ENCODE data around the gene TUBGCP6.

TUBGCP6 gene

DNA sequence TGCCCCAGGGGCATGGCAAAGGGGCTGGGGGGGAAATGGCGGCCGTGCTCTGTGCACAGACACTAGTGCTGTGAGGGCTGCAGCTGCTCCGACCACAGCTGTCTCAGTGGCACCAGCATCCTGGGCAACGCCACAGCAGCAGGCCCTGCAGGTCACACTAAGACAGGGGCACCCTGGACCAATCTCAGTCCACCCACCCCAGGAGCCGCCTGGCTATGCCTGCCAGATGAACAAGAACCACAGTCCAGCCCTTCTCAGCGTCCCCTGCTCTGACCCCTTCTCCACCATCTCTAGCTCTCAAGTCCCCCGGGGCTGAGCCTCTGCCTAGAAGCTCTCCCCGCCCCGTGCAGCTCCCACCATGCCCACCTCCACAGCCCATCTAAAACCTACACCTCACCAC is 16.5 kb downstream of the TUBGCP6 start:
- Histone ChIP-seq H3K9ac (ENCODE audit: low read depth, low read length, poor library complexity, severe bottlenecking) (no peak overlapping the region), H2AFZ (ENCODE audit: low read length) (no peak overlapping the region), H3K4me3 (ENCODE audit: low read length, poor library complexity, severe bottlenecking) (no peak overlapping the region), H3K9me2 (replicated peaks; ENCODE audit: low read depth, low read length) (no peaks in the 10 kb centered on the region), H3K27me3 (ENCODE audit: insufficient read depth, low read length, poor library complexity, severe bottlenecking) (no peaks in the 10 kb centered on the region), H3K79me2 (ENCODE audit: insufficient read depth, low read length) (no peaks in the 10 kb centered on the region), H3F3A (ENCODE audit: low read depth) (no peaks in the 10 kb centered on the region), H3K36me3 (ENCODE audit: insufficient read depth, low read length) (peaks cover 29% of the 10 kb centered on the region; the same call in 1 of the 2 replicates), H3K4me1 (ENCODE audit: insufficient read depth, low read length, poor library complexity, severe bottlenecking) (no peaks in the 10 kb centered on the region), H4K20me1 (ENCODE audit: insufficient read depth, low read length, poor library complexity, severe bottlenecking) (no peaks in the 10 kb centered on the region), H3K4me2 (ENCODE audit: low read depth, low read length, poor library complexity, severe bottlenecking) (no peak overlapping the region), H3K9me3 (ENCODE audit: insufficient read depth, low read depth, low read length) (no peaks in the 10 kb centered on the region)
- TF ChIP-seq, protein P1, sequence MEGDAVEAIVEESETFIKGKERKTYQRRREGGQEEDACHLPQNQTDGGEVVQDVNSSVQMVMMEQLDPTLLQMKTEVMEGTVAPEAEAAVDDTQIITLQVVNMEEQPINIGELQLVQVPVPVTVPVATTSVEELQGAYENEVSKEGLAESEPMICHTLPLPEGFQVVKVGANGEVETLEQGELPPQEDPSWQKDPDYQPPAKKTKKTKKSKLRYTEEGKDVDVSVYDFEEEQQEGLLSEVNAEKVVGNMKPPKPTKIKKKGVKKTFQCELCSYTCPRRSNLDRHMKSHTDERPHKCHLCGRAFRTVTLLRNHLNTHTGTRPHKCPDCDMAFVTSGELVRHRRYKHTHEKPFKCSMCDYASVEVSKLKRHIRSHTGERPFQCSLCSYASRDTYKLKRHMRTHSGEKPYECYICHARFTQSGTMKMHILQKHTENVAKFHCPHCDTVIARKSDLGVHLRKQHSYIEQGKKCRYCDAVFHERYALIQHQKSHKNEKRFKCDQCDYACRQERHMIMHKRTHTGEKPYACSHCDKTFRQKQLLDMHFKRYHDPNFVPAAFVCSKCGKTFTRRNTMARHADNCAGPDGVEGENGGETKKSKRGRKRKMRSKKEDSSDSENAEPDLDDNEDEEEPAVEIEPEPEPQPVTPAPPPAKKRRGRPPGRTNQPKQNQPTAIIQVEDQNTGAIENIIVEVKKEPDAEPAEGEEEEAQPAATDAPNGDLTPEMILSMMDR (conservative IDR thresholded peaks at IDR 0.05; ENCODE audit: low read length): no peak
- TF ChIP-seq EZH2phosphoT487 (IDR thresholded peaks at IDR 0.05; ENCODE audit: borderline replicate concordance): no peak

GRCh38 chr22:50227579-50228215 is 17.1 kb downstream of the TUBGCP6 start:
- H3K4me3 ChIP-seq (ENCODE audit: low read length, poor library complexity, severe bottlenecking): no peak overlapping the region
- H3K9me2 ChIP-seq (replicated peaks; ENCODE audit: low read depth, low read length): no peaks in the 10 kb centered on the region
- TF ChIP-seq EZH2phosphoT487 (IDR thresholded peaks at IDR 0.05; ENCODE audit: borderline replicate concordance): no peak
- TF ChIP-seq, protein P1 (conservative IDR thresholded peaks at IDR 0.05; ENCODE audit: low read length): no peak
- no peaks in the 10 kb centered on the region for H3K9me3 ChIP-seq (ENCODE audit: insufficient read depth, low read depth, low read length)
- H3K36me3 ChIP-seq (ENCODE audit: insufficient read depth, low read length): peaks cover 31% of the 10 kb centered on the region; the same call in 1 of the 2 replicates
- no peaks in the 10 kb centered on the region for H3F3A ChIP-seq (ENCODE audit: low read depth)
- no peaks in the 10 kb centered on the region for H3K4me1 ChIP-seq (ENCODE audit: insufficient read depth, low read length, poor library complexity, severe bottlenecking)
- H3K4me2 ChIP-seq (ENCODE audit: low read depth, low read length, poor library complexity, severe bottlenecking): no peak overlapping the region
- no peaks in the 10 kb centered on the region for H3K27me3 ChIP-seq (ENCODE audit: insufficient read depth, low read length, poor library complexity, severe bottlenecking)
- no peak overlapping the region for H3K9ac ChIP-seq (ENCODE audit: low read depth, low read length, poor library complexity, severe bottlenecking)
- H2AFZ ChIP-seq (ENCODE audit: low read length): no peak overlapping the region
- H4K20me1 ChIP-seq (ENCODE audit: insufficient read depth, low read length, poor library complexity, severe bottlenecking): no peaks in the 10 kb centered on the region
- no peaks in the 10 kb centered on the region for H3K79me2 ChIP-seq (ENCODE audit: insufficient read depth, low read length)

DNA sequence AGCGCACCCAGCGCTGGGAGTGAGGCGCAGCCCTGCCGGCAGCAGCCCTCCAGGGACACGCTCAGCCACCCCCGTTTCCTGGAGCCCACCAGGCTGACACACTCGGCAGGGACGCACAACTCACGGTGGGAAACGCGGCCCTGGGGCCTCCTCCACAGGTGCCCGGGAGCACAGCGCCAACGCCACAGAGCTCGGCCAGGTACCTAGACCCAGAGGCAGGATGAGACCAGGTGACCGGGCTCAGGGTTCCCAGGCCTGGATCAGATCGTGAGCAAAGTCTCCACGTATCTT is 18.0 kb downstream of the TUBGCP6 start:
- Histone ChIP-seq H3K9me2 (replicated peaks; ENCODE audit: low read depth, low read length) (no peaks in the 10 kb centered on the region), H2AFZ (ENCODE audit: low read length) (no peak overlapping the region), H4K20me1 (ENCODE audit: insufficient read depth, low read length, poor library complexity, severe bottlenecking) (no peaks in the 10 kb centered on the region), H3K4me3 (ENCODE audit: low read length, poor library complexity, severe bottlenecking) (no peak overlapping the region), H3K27me3 (ENCODE audit: insufficient read depth, low read length, poor library complexity, severe bottlenecking) (no peaks in the 10 kb centered on the region), H3K36me3 (ENCODE audit: insufficient read depth, low read length) (peaks cover 37% of the 10 kb centered on the region; the same call in 1 of the 2 replicates), H3K9ac (ENCODE audit: low read depth, low read length, poor library complexity, severe bottlenecking) (no peak overlapping the region), H3K4me2 (ENCODE audit: low read depth, low read length, poor library complexity, severe bottlenecking) (no peak overlapping the region), H3K4me1 (ENCODE audit: insufficient read depth, low read length, poor library complexity, severe bottlenecking) (no peaks in the 10 kb centered on the region), H3F3A (ENCODE audit: low read depth) (no peaks in the 10 kb centered on the region), H3K9me3 (ENCODE audit: insufficient read depth, low read depth, low read length) (no peaks in the 10 kb centered on the region), H3K79me2 (ENCODE audit: insufficient read depth, low read length) (no peaks in the 10 kb centered on the region)
- TF ChIP-seq EZH2phosphoT487 (IDR thresholded peaks at IDR 0.05; ENCODE audit: borderline replicate concordance): no peak
- TF ChIP-seq, protein P1 (conservative IDR thresholded peaks at IDR 0.05; ENCODE audit: low read length): no peak
